ENCODE results near the gene C12orf76. TPM values are rescaled to one million over a fixed set of nuclear protein-coding genes. Genes with fewer than 3 reads are reported as not detected.

Gene C12orf76
- total and polyA plus RNA-seq, 2 of the 13 experiments (the other 11 are each of a cell fraction or from before 2014, with no cell fraction given) = 15.8 to 38.4 TPM

DNA sequence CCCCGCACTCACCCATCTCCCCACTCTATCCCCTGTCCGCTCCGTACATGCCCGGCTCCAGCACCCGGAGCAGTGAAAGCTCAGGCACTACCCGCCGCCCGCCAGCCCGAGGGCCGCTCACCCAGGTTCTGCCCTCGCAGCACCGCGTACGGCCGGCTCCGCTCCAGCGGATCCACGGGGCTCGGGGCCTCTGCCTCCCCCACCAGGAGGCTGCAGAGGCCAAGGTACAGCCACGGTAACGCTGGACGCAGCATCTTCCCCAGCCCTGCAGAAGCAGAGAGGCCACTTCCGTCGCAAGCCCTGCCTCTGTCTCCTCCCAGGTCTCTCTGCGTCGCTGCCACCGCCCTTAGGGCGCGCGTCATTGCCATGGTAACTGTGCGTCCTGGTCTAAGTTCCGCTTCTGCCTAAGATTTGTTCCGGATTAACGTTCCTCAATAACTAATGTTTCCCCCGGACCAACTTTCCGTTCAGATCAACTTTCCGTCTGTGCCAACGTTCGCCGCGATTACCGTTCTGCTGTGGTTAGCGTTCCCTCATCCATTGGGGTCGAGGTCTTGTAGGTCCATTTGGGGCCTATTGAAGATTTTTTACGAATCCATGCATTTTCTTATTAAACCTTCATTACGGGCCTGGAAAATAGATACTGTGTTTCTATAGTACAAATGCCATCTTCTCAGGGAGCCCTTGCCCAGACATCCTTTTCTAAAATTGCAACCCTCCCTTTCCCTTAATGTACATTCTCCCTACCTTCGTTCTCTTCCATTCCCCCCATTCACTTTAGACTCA, at the start of gene C12orf76 (continued):
- TF ChIP-seq, protein P1, sequence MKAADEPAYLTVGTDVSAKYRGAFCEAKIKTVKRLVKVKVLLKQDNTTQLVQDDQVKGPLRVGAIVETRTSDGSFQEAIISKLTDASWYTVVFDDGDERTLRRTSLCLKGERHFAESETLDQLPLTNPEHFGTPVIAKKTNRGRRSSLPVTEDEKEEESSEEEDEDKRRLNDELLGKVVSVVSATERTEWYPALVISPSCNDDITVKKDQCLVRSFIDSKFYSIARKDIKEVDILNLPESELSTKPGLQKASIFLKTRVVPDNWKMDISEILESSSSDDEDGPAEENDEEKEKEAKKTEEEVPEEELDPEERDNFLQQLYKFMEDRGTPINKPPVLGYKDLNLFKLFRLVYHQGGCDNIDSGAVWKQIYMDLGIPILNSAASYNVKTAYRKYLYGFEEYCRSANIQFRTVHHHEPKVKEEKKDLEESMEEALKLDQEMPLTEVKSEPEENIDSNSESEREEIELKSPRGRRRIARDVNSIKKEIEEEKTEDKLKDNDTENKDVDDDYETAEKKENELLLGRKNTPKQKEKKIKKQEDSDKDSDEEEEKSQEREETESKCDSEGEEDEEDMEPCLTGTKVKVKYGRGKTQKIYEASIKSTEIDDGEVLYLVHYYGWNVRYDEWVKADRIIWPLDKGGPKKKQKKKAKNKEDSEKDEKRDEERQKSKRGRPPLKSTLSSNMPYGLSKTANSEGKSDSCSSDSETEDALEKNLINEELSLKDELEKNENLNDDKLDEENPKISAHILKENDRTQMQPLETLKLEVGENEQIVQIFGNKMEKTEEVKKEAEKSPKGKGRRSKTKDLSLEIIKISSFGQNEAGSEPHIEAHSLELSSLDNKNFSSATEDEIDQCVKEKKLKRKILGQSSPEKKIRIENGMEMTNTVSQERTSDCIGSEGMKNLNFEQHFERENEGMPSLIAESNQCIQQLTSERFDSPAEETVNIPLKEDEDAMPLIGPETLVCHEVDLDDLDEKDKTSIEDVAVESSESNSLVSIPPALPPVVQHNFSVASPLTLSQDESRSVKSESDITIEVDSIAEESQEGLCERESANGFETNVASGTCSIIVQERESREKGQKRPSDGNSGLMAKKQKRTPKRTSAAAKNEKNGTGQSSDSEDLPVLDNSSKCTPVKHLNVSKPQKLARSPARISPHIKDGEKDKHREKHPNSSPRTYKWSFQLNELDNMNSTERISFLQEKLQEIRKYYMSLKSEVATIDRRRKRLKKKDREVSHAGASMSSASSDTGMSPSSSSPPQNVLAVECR (CRISPR knock-in tag; IDR thresholded peaks at IDR 0.05; ENCODE audit: borderline replicate concordance) = peak; percentile 98
- TF ChIP-seq, protein P2, sequence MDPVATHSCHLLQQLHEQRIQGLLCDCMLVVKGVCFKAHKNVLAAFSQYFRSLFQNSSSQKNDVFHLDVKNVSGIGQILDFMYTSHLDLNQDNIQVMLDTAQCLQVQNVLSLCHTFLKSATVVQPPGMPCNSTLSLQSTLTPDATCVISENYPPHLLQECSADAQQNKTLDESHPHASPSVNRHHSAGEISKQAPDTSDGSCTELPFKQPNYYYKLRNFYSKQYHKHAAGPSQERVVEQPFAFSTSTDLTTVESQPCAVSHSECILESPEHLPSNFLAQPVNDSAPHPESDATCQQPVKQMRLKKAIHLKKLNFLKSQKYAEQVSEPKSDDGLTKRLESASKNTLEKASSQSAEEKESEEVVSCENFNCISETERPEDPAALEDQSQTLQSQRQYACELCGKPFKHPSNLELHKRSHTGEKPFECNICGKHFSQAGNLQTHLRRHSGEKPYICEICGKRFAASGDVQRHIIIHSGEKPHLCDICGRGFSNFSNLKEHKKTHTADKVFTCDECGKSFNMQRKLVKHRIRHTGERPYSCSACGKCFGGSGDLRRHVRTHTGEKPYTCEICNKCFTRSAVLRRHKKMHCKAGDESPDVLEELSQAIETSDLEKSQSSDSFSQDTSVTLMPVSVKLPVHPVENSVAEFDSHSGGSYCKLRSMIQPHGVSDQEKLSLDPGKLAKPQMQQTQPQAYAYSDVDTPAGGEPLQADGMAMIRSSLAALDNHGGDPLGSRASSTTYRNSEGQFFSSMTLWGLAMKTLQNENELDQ (CRISPR knock-in tag; IDR thresholded peaks at IDR 0.05; ENCODE audit: borderline replicate concordance) = no peak
- TF ChIP-seq ZNF407 (CRISPR knock-in tag; IDR thresholded peaks at IDR 0.05; ENCODE audit: not compliant biosample characterization) = peak; percentile 62
- TF ChIP-seq PRDM10 (CRISPR knock-in tag; IDR thresholded peaks at IDR 0.05; ENCODE audit: low read depth) = peak; percentile 88

Measured in HepG2 (cell line).